Heart left ventricle (tissue), 16 donors: Measurements from ENCODE around the gene MYO15A. TPM values are rescaled to one million over a fixed set of nuclear protein-coding genes. Genes with fewer than 3 reads are reported as not detected.
A peak's percentile ranks its signal among the peaks of the same experiment; 100 is the strongest.

Experiments
- ATAC-seq, 4 donors: fragments of 200-7000 bp; cut with Tn5 transposase; one replicate each; pipeline ENCODE4 v1.9.1; 2020 to 2022; ENCODE audit warnings: moderate library complexity in 4 of 4, mild to moderate bottlenecking in 3 of 4, moderate number of reproducible peaks in 1 of 4
- DNase-seq, 5 donors: peaks; one replicate each; pipeline ENCODE4 v3.0.0-alpha.2; 2020
- H3K27ac ChIP-seq, 12 donors: fragments of 200-600 bp; sonication (generic) in 4 of 12; one replicate each; pipeline versions ENCODE4 v1.5.0 to v1.8.0; 2016 to 2022; ENCODE audit warnings: mild to moderate bottlenecking in 2 of 12
- H3K27me3 ChIP-seq, 9 donors: fragments of 200-600 bp; sonication (generic) in 2 of 9; one replicate each; pipeline versions ENCODE4 v1.5.1 to v1.8.0; 2016 to 2022; ENCODE audit warnings: mild to moderate bottlenecking in 3 of 9
- H3K36me3 ChIP-seq, 9 donors: fragments of 200-600 bp; sonication (generic) in 2 of 9; one replicate each; pipeline versions ENCODE4 v1.5.0 to v1.8.0; 2018 to 2022; ENCODE audit warnings: mild to moderate bottlenecking in 2 of 9
- H3K4me1 ChIP-seq, 12 donors: fragments of 200-600 bp; sonication (generic) in 4 of 12; one replicate each; pipeline versions ENCODE4 v1.5.0 to v1.8.0; 2016 to 2022; ENCODE audit warnings: mild to moderate bottlenecking in 3 of 12
- H3K4me3 ChIP-seq, 12 donors: fragments of 200-600 bp; sonication (generic) in 4 of 12; one replicate each; pipeline versions ENCODE4 v1.5.0 to v1.8.0; 2017 to 2022; ENCODE audit warnings: mild to moderate bottlenecking in 9 of 12, moderate library complexity in 4 of 12
- H3K9me3 ChIP-seq, 12 donors: fragments of 200-600 bp; sonication (generic) in 4 of 12; one replicate each; pipeline versions ENCODE4 v1.5.0 to v1.8.0; 2016 to 2022; ENCODE audit warnings: mild to moderate bottlenecking in 1 of 12
- POLR2A ChIP-seq, 2 donors: fragments of 450-650 bp; IDR thresholded peaks; one replicate each; pipeline ENCODE4 v1.6.1; 2017; ENCODE audit warnings: antibody characterized with exemption in 2 of 2, mild to moderate bottlenecking in 2 of 2, moderate library complexity in 2 of 2
- WGBS, 4 donors: extraction: QIAGEN DNeasy Blood & Tissue Kit in 2 of 4; methylation state at CpG; one replicate each; pipeline versions ENCODE4 v1.1.5 to v1.1.7; 2013 to 2018; 5-methylcytosine and 5-hydroxymethylcytosine counted together
- intact Hi-C, 10 donors: fragments of 100-400 bp; cut with DNase I; formaldehyde crosslinking; loops; one replicate each; pipeline versions ENCODE4 v1.11.1 to v1.14.2; 2022
- polyA plus RNA-seq, 2 donors: library from polyadenylated mRNA; stranded (reverse); fragments of 200-250 nt; gene quantifications; one replicate each; pipeline ENCODE4 v1.2.3, GENCODE V29; 2013
- total RNA-seq, 9 donors: library from RNA; depleted of rRNA in 2 of 9; stranded (reverse); fragments of >200 nt in 2 of 9; fragmentation: NEBNext Ultra II Directional in 3 of 9; extraction: Animal tissue kit (Norgen Biotek cat#: 25700) in 3 of 9; gene quantifications; one replicate each; pipeline versions ENCODE4 v1.1.0 to v1.2.4, GENCODE V29; 2016 to 2023
- TF ChIP-seq, protein P1 (sequence below), 12 donors: fragments of 200-600 bp; sonication (generic) in 4 of 12; IDR thresholded peaks; one replicate each; pipeline versions ENCODE4 v1.5.0 to v1.8.0; 2018 to 2022; ENCODE audit warnings: antibody characterized with exemption in 12 of 12, mild to moderate bottlenecking in 5 of 12
- donor health status: ischemic (EF 13 %, LVEDD 7.1; RV severe dilation, severe dysfunction).
- donor health status: healthy with polysubstance abuse.
- donor health status: DM: no; HTN: yes; CAD: no.
- donor health status: DM: no; HTN: no; CAD: no.
- donor health status: ischemic (EF 25% LVEDD 6.9; RV normal size, moderate dysfunction).
- donor health status: ischemic (EF 25% LVEDD 5.7; RV mildly dilated, moderate dysfunction).
- donor health status: healthy.
- donor health status: DM: yes; HTN: yes; CAD: no.
- donor health status: ischemic (EF 35%, LVEDD 5.7; RV mildly dilated, moderate dysfunction).
- donor health status: nonischemic (EF 11% LVEDD 7.7; RV severe dilation, severe dysfunction).
- donor health status: DM: yes; HTN: yes; CAD: no.
- donor health status: PGD.
- donor health status: ischemic (EF 29% LVEDD 5.4; RV normal size, mild dysfunction).
- donor health status: nonischemic (EF 23%, LVEDD 6.1; RV moderate dilation, normal function).

Gene MYO15A
- total and polyA plus RNA-seq, 11 donors = 0.12 to 0.53 (median 0.35) TPM; not detected in 2

DNA sequence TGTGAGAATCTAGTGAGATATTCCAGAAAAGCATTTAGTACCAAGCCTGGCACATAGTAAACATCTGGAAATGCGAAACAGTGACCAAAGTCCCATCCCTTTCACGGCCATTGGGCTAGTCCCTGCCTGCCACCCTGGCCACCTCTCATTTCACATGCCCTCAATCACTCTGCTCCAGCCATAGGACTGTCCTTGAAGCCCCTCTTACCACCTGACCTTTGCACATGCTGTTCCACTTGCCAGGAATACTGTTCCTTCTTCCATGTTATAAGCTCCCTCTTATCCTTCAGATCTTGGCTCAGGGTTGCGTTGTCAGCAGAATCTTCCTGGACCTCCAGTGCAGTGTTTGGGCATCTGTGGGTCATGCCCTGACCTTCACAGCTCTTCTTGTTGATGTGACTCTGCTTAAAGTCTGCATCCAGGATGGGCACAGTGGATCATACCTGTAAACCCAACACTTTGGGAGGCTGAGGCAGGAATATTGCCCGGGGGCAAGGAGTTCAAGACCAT lies 2.1 kb downstream of the MYO15A start:
- no peak overlapping the region for H3K4me3 ChIP-seq
- H3K36me3 ChIP-seq = peaks cover 0 to 18% (median 9%) of the 10 kb centered on the region in 9 donors
- TF ChIP-seq POLR2A (IDR thresholded peaks at IDR 0.05) = no peak
- TF ChIP-seq, protein P1, sequence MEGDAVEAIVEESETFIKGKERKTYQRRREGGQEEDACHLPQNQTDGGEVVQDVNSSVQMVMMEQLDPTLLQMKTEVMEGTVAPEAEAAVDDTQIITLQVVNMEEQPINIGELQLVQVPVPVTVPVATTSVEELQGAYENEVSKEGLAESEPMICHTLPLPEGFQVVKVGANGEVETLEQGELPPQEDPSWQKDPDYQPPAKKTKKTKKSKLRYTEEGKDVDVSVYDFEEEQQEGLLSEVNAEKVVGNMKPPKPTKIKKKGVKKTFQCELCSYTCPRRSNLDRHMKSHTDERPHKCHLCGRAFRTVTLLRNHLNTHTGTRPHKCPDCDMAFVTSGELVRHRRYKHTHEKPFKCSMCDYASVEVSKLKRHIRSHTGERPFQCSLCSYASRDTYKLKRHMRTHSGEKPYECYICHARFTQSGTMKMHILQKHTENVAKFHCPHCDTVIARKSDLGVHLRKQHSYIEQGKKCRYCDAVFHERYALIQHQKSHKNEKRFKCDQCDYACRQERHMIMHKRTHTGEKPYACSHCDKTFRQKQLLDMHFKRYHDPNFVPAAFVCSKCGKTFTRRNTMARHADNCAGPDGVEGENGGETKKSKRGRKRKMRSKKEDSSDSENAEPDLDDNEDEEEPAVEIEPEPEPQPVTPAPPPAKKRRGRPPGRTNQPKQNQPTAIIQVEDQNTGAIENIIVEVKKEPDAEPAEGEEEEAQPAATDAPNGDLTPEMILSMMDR (IDR thresholded peaks at IDR 0.05) = no peak
- H3K27me3 ChIP-seq = no peaks in the 10 kb centered on the region
- no peak for DNase-seq
- no peaks in the 10 kb centered on the region for H3K4me1 ChIP-seq
- H3K9me3 ChIP-seq = no peaks in the 10 kb centered on the region
- ATAC-seq = no peak
- intact Hi-C loops = no loop called here
- 68 to 92% (median 88%) methylated on average over 3 to 4 of the region's 4 CpGs for WGBS, 4 donors
- no peak overlapping the region for H3K27ac ChIP-seq

DNA sequence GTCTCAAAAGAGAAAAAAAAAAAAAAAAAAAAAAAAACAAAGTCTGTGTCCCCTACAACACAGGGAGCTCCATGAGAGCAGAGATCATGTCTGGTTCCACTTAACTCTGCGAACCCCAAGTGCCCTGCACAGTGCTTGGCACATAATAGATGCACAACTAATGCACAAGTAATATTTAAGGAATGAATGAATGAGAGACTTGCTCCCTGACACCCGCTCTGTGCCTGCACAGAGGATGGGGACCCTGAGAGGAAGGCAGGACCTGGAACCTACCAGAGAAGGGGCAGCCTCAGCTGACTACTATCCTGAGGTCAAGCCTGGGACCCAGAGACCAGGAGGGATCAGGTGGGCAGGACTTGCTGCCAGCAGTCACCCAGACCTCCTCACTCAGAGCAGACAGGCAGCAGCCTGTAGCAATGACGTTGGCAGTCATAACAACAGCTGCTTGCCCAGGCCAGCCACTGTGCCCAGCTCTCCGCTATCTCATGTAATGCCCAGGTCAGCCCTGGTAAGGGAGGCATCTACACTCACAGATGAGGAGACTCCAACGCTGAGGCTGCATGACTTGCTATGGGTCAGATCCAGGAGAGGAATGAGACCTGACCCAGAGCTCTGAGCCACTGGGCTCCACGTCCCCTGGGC lies 2.9 kb downstream of the MYO15A start:
- no peak for TF ChIP-seq POLR2A (IDR thresholded peaks at IDR 0.05)
- TF ChIP-seq, protein P1 (IDR thresholded peaks at IDR 0.05) = no peak
- H3K4me3 ChIP-seq = no peak overlapping the region
- DNase-seq = no peak
- intact Hi-C loops = no loop called here
- WGBS, 4 donors = 77 to 83% (median 77%) methylated on average over 3 to 6 of the region's 6 CpGs
- H3K36me3 ChIP-seq = peaks cover 0 to 12% (median 5%) of the 10 kb centered on the region in 9 donors
- peak in 1 of 4 donors; percentile 23 for ATAC-seq
- H3K27me3 ChIP-seq = no peaks in the 10 kb centered on the region
- H3K27ac ChIP-seq = no peak overlapping the region
- H3K4me1 ChIP-seq = no peaks in the 10 kb centered on the region
- no peaks in the 10 kb centered on the region for H3K9me3 ChIP-seq

DNA sequence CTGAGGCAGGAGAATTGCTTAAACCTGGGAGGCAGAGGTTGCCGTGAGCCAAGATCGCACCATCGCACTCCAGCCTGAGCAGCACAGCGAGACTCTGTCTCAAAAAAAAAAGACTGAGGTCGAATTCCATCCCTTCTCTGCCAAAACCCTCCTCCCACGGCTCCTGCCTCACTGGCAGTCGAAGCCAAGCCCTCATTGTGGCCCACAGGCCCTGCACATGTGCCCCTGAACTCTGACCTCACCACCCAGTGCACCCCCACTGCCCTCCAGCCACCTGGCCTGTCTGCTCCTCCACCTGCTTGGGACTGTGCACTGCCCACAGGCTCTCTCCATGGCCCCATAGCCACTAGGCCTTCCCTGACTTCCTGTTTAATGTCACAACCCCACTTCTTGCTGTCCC lies 7.0 kb downstream of the MYO15A start:
- H3K4me3 ChIP-seq = no peak overlapping the region
- ATAC-seq (no peak), DNase-seq (no peak)
- no peaks in the 10 kb centered on the region for H3K36me3 ChIP-seq
- TF ChIP-seq, protein P1 (IDR thresholded peaks at IDR 0.05) = no peak
- TF ChIP-seq POLR2A (IDR thresholded peaks at IDR 0.05) = no peak
- H3K9me3 ChIP-seq = peaks cover 0 to 11% (median 0%) of the 10 kb centered on the region in 12 donors
- H3K4me1 ChIP-seq = no peaks in the 10 kb centered on the region
- 74 to 86% (median 76%) methylated on average over 7 of the region's 7 CpGs for WGBS, 4 donors
- intact Hi-C loops = no loop called here
- no peaks in the 10 kb centered on the region for H3K27me3 ChIP-seq
- H3K27ac ChIP-seq = no peak overlapping the region

DNA sequence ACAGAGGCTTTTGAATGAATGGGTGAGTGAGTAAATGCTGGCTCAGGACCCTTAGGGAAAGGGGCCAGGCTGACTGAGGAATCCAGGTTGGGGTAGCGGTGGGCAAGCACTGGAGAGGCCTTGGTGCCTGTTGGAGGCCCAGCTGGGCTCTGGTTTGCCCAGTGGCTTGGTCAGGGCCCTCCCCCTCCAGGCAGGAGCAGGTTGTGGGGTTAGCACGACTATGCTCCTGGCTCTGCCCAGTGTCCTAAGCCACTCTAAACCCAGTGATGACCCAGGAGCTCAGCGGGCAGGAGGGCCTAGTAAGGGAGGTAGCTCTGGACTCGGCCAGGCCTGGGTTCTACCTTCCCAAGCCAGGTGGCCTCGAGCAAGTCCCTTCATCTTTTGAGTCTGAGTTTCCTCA lies 7.5 kb downstream of the MYO15A start:
- no peak overlapping the region for H3K4me3 ChIP-seq
- no peak overlapping the region for H3K27ac ChIP-seq
- no peaks in the 10 kb centered on the region for H3K27me3 ChIP-seq
- peaks cover 0 to 11% (median 0%) of the 10 kb centered on the region in 12 donors for H3K9me3 ChIP-seq
- ATAC-seq (no peak), DNase-seq (no peak)
- intact Hi-C loops = no loop called here
- no peak for TF ChIP-seq POLR2A (IDR thresholded peaks at IDR 0.05)
- TF ChIP-seq, protein P1 (IDR thresholded peaks at IDR 0.05) = no peak
- no peaks in the 10 kb centered on the region for H3K36me3 ChIP-seq
- no peaks in the 10 kb centered on the region for H3K4me1 ChIP-seq
- 71 to 91% (median 84%) methylated on average over 2 to 5 of the region's 5 CpGs for WGBS, 4 donors
